ENCODE results near the gene MTOR. TPM values are rescaled to one million over a fixed set of nuclear protein-coding genes. Genes with fewer than 3 reads are reported as not detected.
A peak's percentile ranks its signal among the peaks of the same experiment; 100 is the strongest.
"Not testable (repeated sequence)": the region's sequence is repeated elsewhere in the genome, so short reads cannot be mapped to it uniquely, and the experiment has no call there.

Gene MTOR
- polyA plus RNA-seq, 3 donors, result 8.7 to 16.9 (median 12.6) TPM

GRCh38 chr1:11283151-11283550 lies 20.8 kb upstream of the MTOR start:
- 94 to 95% (median 94%) methylated on average over 6 of the region's 6 CpGs for WGBS, 3 donors
- no peak overlapping the region for H3K27ac ChIP-seq (ENCODE audit: low read depth, low read length)

DNA sequence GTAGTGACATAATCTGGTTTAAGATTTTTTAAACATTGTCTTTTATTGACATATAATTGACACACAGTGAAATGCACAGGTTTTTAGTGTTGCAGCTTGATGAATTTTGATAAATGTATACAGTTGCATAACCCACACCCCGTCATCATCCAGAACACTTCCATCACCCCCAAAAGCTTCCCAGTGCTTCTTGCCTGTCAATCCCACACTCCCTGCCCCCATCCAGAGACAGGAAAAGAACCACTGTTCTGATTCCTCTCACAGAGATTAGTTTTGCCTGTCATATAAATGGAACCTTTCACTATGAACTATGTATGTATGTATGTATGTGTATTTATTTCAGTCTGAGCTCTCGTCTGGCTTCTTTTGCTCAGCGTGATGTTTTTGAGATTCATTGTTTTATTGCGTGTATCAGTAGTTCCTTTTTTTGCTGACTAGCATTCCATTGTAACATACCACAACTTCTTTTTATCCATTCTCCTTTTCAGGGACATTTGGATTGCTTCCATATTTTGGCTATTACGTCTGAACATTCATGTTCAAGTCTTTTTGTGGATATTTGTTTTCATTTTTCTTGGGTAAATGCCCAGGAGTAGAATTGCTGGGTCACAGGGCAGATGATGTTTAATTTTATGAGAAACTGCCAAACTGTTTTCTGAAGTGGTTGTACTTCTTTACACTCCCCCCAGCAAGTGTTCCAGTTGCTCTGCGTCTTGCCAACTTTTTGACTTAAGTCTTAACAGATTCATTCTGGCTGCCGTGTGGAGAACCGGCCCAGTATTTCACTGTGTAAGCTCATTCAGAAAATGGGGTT lies 19.4 kb upstream of the MTOR start:
- 37 to 43% (median 43%) methylated on average over 8 of the region's 8 CpGs for WGBS, 3 donors
- H3K27ac ChIP-seq (ENCODE audit: low read depth, low read length), result no peak overlapping the region

- no peak overlapping the region for H3K27ac ChIP-seq (ENCODE audit: low read depth, low read length)
- WGBS, 3 donors, result 70 to 75% (median 71%) methylated on average over 4 of the region's 4 CpGs
Measured at GRCh38 chr1:11280719-11281376, 18.5 kb upstream of the MTOR start.

GRCh38 chr1:11279630-11280029 lies 17.3 kb upstream of the MTOR start:
- 96 to 100% (median 98%) methylated on average over 1 of the region's 1 CpG for WGBS, 3 donors
- peak overlapping the region; percentile 15 for H3K27ac ChIP-seq (ENCODE audit: low read depth, low read length)

DNA sequence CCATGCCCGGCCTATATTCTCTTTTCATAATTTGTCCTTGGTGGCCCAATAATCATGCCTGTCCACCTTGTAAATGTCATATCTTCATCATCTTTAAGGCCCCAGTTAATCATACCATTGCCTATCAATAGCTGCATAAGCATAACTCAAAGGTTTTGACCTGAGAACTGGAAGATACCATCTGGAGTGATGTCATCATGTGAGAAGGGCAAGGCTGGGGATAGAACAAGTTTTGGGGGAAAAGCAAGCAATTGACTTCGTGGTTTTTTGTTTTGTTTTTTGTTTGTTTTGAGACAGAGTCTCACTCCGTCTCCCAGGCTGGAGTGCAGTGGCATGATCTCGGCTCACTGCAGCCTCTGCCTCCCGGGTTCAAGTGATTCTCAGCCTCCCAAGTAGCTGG lies 16.8 kb upstream of the MTOR start:
- no peak overlapping the region for H3K27ac ChIP-seq (ENCODE audit: low read depth, low read length)
- WGBS, 3 donors, result 87 to 96% (median 95%) methylated on average over 5 of the region's 5 CpGs

DNA sequence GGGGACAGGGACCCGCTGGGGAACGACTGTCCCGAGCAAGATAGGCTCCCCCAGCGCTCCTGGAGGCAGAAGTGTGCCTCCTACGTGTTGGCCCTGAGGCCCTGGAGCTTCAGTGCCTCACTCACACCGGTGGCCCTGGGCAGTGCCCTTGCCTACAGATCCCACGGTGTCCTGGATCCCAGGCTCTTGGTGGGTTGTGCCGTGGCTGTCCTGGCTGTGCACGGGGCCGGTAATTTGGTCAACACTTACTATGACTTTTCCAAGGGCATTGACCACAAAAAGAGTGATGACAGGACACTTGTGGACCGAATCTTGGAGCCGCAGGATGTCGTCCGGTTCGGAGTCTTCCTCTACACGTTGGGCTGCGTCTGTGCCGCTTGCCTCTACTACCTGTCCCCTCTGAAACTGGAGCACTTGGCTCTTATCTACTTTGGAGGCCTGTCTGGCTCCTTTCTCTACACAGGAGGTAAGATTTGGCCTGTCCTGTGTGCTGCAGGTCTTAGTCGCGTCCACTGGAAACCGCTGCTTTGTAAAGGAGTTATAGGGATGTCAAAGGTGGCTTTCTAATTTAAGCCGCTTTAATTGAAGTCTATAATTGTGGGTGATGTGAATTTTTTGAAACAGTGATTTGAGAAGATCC lies 11.4 kb upstream of the MTOR start:
- H3K27ac ChIP-seq (ENCODE audit: low read depth, low read length), result peak overlapping the region; percentile 48
- WGBS, 3 donors, result 5 to 6% (median 5%) methylated on average over 22 of the region's 22 CpGs

DNA sequence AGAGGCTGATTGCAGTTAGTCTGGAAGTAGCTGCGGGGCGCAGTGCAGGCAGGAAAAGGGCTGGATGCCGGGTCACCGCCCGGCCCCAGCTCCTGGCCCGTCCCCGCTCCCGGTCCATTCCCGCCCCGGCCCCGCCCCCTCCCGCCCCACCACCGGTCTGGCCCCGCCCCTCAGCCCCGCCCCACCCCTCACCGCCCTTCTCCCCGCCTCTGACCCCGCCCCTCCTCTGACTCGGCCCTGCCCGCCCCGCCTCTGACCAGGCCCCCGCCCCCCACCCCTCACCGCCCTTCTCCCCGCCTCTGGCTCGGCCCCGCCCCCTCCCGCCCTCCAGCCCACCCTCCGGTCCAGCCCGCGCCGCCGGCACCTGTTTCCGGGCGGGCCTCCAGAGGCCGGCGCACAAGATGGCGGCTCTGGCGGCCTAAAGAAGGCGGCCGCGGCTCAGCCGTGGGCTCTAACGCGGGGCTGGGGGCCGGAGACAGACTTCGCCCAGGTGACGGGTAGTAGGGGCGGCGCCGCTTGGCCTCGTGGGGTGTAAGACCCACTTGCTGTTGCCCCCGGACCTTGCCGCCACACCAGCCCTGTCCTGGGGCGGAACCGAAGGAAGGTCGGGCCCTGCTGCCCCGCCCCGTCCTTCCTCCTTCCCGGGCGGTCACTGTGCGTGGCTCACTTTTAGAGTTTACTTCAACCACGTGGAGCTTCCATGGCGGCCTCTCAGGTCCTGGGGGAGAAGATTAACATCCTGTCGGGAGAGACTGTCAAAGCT lies 10.7 kb upstream of the MTOR start, which contains the start of gene UBIAD1:
UBIAD1 (plus strand) TSS at position 367 of the 763 bp plus-strand sequence; CDS start at position 701, 334 bp downstream.
- peak within 1 kb of the TSS; percentile 48 for H3K27ac ChIP-seq (ENCODE audit: low read depth, low read length)
- 1 to 2% (median 1%) methylated on average over 35 to 53 of the region's 64 CpGs for WGBS, 3 donors

DNA sequence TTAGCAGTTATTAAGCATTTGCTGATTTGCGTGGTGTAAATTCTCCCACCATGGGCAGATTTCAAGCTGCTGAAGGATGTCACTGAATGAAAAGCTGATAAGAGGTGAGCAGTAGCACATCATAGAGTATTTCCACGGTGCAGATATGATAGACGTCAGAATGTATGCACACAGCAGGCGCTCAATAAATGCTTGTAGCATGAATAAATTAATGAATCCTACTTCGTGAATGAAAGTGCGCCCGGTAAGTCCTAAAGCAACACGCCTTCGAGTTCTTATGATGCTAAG lies 10.1 kb upstream of the MTOR start:
- WGBS, 3 donors, result 5 to 16% (median 10%) methylated on average over 9 of the region's 9 CpGs
- no peak overlapping the region for H3K27ac ChIP-seq (ENCODE audit: low read depth, low read length)

GRCh38 chr1:11267350-11268337 lies 5.3 kb upstream of the MTOR start:
- not testable (repeated sequence) for H3K27ac ChIP-seq (ENCODE audit: low read depth, low read length)
- WGBS, 3 donors, result 78 to 82% (median 81%) methylated on average over 19 of the region's 19 CpGs

DNA sequence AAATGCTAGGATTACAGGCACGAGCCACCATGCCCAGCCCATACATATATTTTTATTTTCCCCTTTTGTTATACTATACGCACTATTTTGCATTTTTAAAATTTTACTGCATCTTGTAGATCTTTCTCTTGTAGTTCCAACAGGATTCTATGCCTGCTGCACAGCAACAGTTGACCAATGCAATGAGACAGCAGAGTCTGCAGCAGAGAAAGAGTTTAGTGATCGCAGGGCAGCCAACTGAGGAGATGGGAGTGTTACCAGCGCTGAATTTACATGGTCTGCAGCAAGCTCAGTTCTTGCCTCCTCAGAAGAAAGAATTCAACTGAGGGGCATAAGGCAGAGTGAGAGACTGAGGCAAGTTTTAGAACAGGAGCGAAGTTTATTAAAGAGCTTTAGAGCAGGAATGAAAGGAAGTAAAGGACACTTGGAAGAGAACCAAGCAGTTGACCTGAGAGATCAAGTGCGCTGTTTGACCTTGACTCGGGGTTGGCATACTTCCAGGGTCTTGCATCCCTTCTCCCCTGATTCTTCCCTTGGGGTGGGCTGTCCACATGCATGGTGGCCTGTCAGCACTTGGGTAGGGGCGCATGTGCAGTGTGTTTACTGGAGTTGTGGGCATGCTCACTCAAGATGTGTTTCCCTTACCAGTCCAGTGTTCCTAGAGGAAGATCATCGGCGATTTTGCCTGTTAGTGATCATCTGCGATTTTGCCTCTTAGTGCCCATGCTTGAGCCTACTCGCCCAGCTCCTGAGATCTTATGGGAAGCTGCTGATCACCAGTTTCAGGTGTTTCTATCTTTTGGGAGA lies 4.1 kb upstream of the MTOR start:
- WGBS, 3 donors, result 76 to 83% (median 77%) methylated on average over 12 of the region's 12 CpGs
- no peak overlapping the region for H3K27ac ChIP-seq (ENCODE audit: low read depth, low read length)

DNA sequence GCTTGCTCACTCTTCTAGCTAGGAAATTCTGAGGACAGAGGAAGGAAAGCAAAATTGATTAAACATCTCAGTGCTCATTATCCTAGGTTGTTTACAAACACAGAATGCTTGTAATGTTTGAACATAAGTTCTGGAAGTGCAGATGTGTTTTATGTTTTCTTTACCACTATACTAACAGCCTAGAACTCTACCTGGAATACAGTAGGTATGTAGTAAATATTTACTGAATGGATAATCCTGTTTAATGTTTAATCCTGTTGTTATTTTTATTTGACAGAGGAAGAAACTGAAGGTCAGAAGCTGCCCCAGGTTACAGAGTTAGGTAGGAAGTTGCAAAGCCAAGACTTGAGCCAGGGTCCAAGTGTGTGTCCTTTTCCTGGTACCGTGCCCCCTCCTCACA lies 6.1 kb downstream of the MTOR start:
- no peak overlapping the region for H3K27ac ChIP-seq (ENCODE audit: low read depth, low read length)
- 85 to 98% (median 94%) methylated on average over 1 of the region's 1 CpG for WGBS, 3 donors

GRCh38 chr1:11253226-11253625 lies 9.1 kb downstream of the MTOR start:
- 77 to 90% (median 89%) methylated on average over 8 of the region's 8 CpGs for WGBS, 3 donors
- no peak overlapping the region for H3K27ac ChIP-seq (ENCODE audit: low read depth, low read length)

DNA sequence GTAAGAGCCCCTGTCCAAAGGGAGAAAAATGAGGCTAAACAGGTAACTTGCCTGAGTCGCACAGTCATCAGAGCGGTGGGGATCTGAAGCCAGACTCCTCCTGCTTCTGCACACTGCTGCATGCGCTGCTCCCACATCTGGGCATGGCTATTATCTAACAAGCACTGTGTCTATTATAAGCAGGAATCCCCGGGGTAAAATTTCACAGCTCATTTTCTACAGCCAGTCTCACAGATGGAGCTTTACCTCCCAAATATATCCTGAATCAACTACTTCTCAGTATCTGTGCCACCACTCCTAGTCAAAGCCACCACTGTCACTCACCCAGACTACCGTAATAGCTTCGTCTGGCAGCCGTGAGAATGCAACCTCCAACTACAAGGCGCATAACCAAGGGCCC lies 9.8 kb downstream of the MTOR start:
- H3K27ac ChIP-seq (ENCODE audit: low read depth, low read length), result no peak overlapping the region
- WGBS, 3 donors, result 94 to 98% (median 96%) methylated on average over 8 of the region's 8 CpGs

GRCh38 chr1:11248169-11248568 lies 14.2 kb downstream of the MTOR start:
- no peak overlapping the region for H3K27ac ChIP-seq (ENCODE audit: low read depth, low read length)
- WGBS, 3 donors, result 95 to 100% (median 96%) methylated on average over 4 of the region's 4 CpGs

DNA sequence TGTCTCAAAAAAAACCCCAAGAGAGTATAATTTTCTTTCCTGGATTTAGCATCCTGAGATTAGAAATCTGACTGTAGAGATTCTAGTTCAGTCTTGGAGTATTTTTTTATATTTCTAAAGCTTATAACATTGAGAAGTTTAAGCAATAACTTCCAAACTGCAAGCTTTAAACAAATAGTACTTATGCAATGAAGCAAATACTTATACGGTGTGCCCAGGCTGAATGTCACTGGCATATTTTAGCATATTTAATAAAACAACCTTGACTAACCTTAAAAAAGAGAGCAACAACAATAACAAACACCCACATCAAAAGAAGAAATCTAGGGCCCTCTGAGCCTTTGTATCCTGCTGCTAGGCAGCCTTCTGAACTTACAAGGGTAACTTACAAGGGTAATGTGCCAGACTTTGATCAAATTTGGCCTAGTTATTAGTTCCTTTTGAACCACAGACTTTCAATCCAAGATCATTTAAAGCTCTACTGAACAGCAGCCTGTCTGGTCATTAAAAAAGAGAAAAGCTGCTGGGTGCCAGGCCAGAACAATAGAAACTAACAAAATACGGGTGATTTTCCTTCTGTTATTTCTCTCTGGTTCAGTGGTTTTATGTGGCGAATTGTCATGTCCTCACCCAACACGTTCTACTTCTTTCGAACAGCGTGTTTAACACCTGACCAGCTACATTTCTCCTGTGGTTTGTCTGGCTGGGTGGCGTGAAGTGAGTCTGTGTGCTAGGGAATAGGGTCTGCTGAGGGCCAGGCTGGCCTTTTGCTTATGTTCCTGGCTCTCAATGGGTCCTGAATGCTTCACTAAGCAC lies 16.2 kb downstream of the MTOR start:
- H3K27ac ChIP-seq (ENCODE audit: low read depth, low read length), result no peak overlapping the region
- WGBS, 3 donors, result 89 to 95% (median 93%) methylated on average over 7 of the region's 7 CpGs

- WGBS, 3 donors, result 89 to 92% (median 90%) methylated on average over 3 of the region's 3 CpGs
- H3K27ac ChIP-seq (ENCODE audit: low read depth, low read length), result no peak overlapping the region
Measured at GRCh38 chr1:11245248-11245647, 17.1 kb downstream of the MTOR start.
